B cell (primary cell): Measurements from ENCODE around the gene ABHD10. TPM values are rescaled to one million over a fixed set of nuclear protein-coding genes. Genes with fewer than 3 reads are reported as not detected.

ENCODE experiments used
- ATAC-seq: fragments of 200-7000 bp; cut with Tn5 transposase; one replicate; pipeline ENCODE4 v1.10.0; 2021; ENCODE audit warnings: low read depth, mild to moderate bottlenecking, moderate number of reproducible peaks, moderate library complexity
- CTCF ChIA-PET: fragments of 350-600 bp; sonication (Branson Sonifier 250); formaldehyde crosslinking; loops from one replicate; lab custom pipeline; 2021; ENCODE audit warnings: antibody characterized with exemption, inconsistent platforms; lab: Charles Lee
- POLR2A ChIA-PET: fragments of 350-600 bp; sonication (Branson Sonifier 250); formaldehyde crosslinking; loops from one replicate; lab custom pipeline; 2021; ENCODE audit warnings: antibody characterized with exemption; lab: Charles Lee
- DNase-seq: peaks from one replicate; pipeline ENCODE4 v3.0.0; 2013
- H2AFZ ChIP-seq: 2 replicates; pipeline ENCODE4 v1.6.1; 2012; ENCODE audit warnings: mild to moderate bottlenecking, low read depth, low read length; ENCODE audit not compliant: insufficient read depth, poor library complexity, severe bottlenecking
- H3K27ac ChIP-seq, 2 donors: 1 replicate in 1 of 2; 2 replicates in 1 of 2; pipeline ENCODE4 v1.5.1; 2012 to 2013; ENCODE audit warnings: low read length in 2 of 2, mild to moderate bottlenecking in 2 of 2, moderate library complexity in 1 of 2
- H3K27me3 ChIP-seq, 4 experiments: fragments of 200-600 bp in 1 of 4; sonication (generic) in 1 of 4; replicated peaks in 1 of 4; 1 replicate in 2 of 4; 2 replicates in 2 of 4; pipeline versions ENCODE4 v1.6.1 to v1.7.0; 2013 to 2016; ENCODE audit warnings: low read length in 3 of 4, mild to moderate bottlenecking in 2 of 4, mixed read lengths in 1 of 4, moderate library complexity in 1 of 4; ENCODE audit not compliant: insufficient read depth in 4 of 4, control insufficient read depth in 3 of 4; ENCODE audit errors: control extremely low read depth in 1 of 4
- H3K36me3 ChIP-seq, 2 experiments: replicated peaks in 1 of 2; 1 replicate in 1 of 2; 2 replicates in 1 of 2; pipeline versions ENCODE4 v1.6.1 to v1.7.1; 2013; ENCODE audit warnings: low read length in 1 of 2; ENCODE audit not compliant: insufficient read depth in 2 of 2, control insufficient read depth in 1 of 2; ENCODE audit errors: control extremely low read depth in 1 of 2, extremely low read depth in 1 of 2
- H3K4me1 ChIP-seq, 2 donors: fragments of 200-600 bp in 1 of 2; sonication (generic) in 1 of 2; 1 replicate in 1 of 2; 2 replicates in 1 of 2; pipeline versions ENCODE4 v1.5.1 to v1.6.1; 2013 to 2017; ENCODE audit warnings: low read length in 2 of 2; ENCODE audit not compliant: control insufficient read depth in 2 of 2, insufficient read depth in 2 of 2
- H3K4me2 ChIP-seq: replicated peaks from 2 replicates; pipeline ENCODE3; 2012; ENCODE audit warnings: mild to moderate bottlenecking, low read depth, low read length; ENCODE audit not compliant: poor library complexity, severe bottlenecking
- H3K4me3 ChIP-seq, 5 experiments: fragments of 200-600 bp in 1 of 5; sonication (generic) in 1 of 5; 1 replicate in 3 of 5; 2 replicates in 2 of 5; pipeline versions ENCODE4 v1.5.1 to v1.7.0; 2011 to 2016; ENCODE audit warnings: low read length in 4 of 5, mild to moderate bottlenecking in 4 of 5, low read depth in 2 of 5, control low read depth in 1 of 5, moderate library complexity in 1 of 5; ENCODE audit not compliant: insufficient read depth in 1 of 5; ENCODE audit errors: control extremely low read depth in 1 of 5, extremely low read depth in 1 of 5
- H3K79me2 ChIP-seq: fragments of 200-600 bp; sonication (generic); one replicate; pipeline ENCODE4 v1.6.0; 2016; ENCODE audit warnings: low read length; ENCODE audit not compliant: control insufficient read depth, insufficient read depth
- H3K9ac ChIP-seq: fragments of 200-600 bp; sonication (generic); 2 replicates; pipeline ENCODE4 v1.6.1; 2017; ENCODE audit warnings: mild to moderate bottlenecking, low read length, moderate library complexity
- H3K9me3 ChIP-seq, 3 donors: one replicate each; pipeline versions ENCODE4 v1.6.1 to v1.7.1; 2013; ENCODE audit warnings: low read length in 2 of 3; ENCODE audit not compliant: control insufficient read depth in 2 of 3, insufficient read depth in 1 of 3; ENCODE audit errors: control extremely low read depth in 1 of 3
- H4K20me1 ChIP-seq: 2 replicates; pipeline ENCODE4 v1.6.0; 2012; ENCODE audit warnings: mild to moderate bottlenecking, low read length; ENCODE audit not compliant: insufficient read depth, control insufficient read depth, poor library complexity, severe bottlenecking
- H3K27ac Mint-ChIP-seq: one replicate; pipeline ENCODE4 v1.8.0; 2021; ENCODE audit warnings: mixed read lengths
- H3K27me3 Mint-ChIP-seq: one replicate; pipeline ENCODE4 v1.8.0; 2021; ENCODE audit warnings: mixed read lengths
- H3K4me1 Mint-ChIP-seq: one replicate; pipeline ENCODE4 v1.8.0; 2021; ENCODE audit warnings: mixed read lengths
- H3K4me3 Mint-ChIP-seq: one replicate; pipeline ENCODE4 v1.8.0; 2021; ENCODE audit warnings: mixed read lengths
- H3K9me3 Mint-ChIP-seq: one replicate; pipeline ENCODE4 v1.8.0; 2022; ENCODE audit warnings: mixed read lengths; ENCODE audit not compliant: insufficient read depth
- EZH2 ChIP-seq: IDR thresholded peaks from 2 replicates; pipeline ENCODE4 v1.6.1; 2012; ENCODE audit warnings: borderline replicate concordance, low read depth, mild to moderate bottlenecking, moderate library complexity, low read length; ENCODE audit not compliant: insufficient read depth, poor library complexity, severe bottlenecking
- WGBS: methylation state at CpG from one replicate; pipeline ENCODE4 v1.1.5; 2013; ENCODE audit warnings: missing lambda C conversion rate; ENCODE audit not compliant: insufficient coverage; 5-methylcytosine and 5-hydroxymethylcytosine counted together
- intact Hi-C: fragments of 100-400 bp; cut with micrococcal nuclease; formaldehyde crosslinking; loops from one replicate; pipeline ENCODE4 v1.10.0; 2022
- polyA plus RNA-seq: library from polyadenylated mRNA; depleted of rRNA; stranded (reverse); fragments of >200 nt; gene quantifications from 2 replicates; pipeline ENCODE4 v1.2.3, GENCODE V29; 2012
- total RNA-seq, 2 donors: library from RNA; stranded (reverse); fragments of 120-200 nt in 1 of 2; gene quantifications; 1 replicate in 1 of 2; 2 replicates in 1 of 2; pipeline versions ENCODE4 v1.2.3 to v1.2.4, GENCODE V29; 2013 to 2022
- TF ChIP-seq, protein P1 (sequence below): fragments of 200-600 bp; IDR thresholded peaks from one replicate; pipeline ENCODE4 v1.8.0; 2022; ENCODE audit warnings: antibody characterized with exemption, mild to moderate bottlenecking

ABHD10 gene
- total and polyA plus RNA-seq, 2 donors (not counting 1 experiment from before 2014, with no cell fraction given), result 22.1 to 40.1 TPM

- H3K27me3 ChIP-seq, result peaks cover 0 to 5% (median 0%) of the 10 kb centered on the region in 4 experiments
- H3K79me2 ChIP-seq, result no peaks in the 10 kb centered on the region
- no peak overlapping the region for H2AFZ ChIP-seq
- ATAC-seq (no peak), DNase-seq (no peak)
- H3K9ac ChIP-seq, result no peak overlapping the region
- TF ChIP-seq EZH2, result no peak
- TF ChIP-seq, protein P1, sequence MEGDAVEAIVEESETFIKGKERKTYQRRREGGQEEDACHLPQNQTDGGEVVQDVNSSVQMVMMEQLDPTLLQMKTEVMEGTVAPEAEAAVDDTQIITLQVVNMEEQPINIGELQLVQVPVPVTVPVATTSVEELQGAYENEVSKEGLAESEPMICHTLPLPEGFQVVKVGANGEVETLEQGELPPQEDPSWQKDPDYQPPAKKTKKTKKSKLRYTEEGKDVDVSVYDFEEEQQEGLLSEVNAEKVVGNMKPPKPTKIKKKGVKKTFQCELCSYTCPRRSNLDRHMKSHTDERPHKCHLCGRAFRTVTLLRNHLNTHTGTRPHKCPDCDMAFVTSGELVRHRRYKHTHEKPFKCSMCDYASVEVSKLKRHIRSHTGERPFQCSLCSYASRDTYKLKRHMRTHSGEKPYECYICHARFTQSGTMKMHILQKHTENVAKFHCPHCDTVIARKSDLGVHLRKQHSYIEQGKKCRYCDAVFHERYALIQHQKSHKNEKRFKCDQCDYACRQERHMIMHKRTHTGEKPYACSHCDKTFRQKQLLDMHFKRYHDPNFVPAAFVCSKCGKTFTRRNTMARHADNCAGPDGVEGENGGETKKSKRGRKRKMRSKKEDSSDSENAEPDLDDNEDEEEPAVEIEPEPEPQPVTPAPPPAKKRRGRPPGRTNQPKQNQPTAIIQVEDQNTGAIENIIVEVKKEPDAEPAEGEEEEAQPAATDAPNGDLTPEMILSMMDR, result no peak
- peaks cover 2% of the 10 kb centered on the region for H3K4me1 Mint-ChIP-seq
- no peaks in the 10 kb centered on the region for H3K9me3 Mint-ChIP-seq
- WGBS, result no CpG with 5 or more reads among the region's 2 CpGs
- H3K27ac ChIP-seq, result no peak overlapping the region
- H3K36me3 ChIP-seq, result no peaks in the 10 kb centered on the region
- H3K4me3 Mint-ChIP-seq, result no peak overlapping the region
- H3K4me2 ChIP-seq, result no peak overlapping the region
- H3K27me3 Mint-ChIP-seq, result no peaks in the 10 kb centered on the region
- peaks cover 2% of the 10 kb centered on the region in 2 donors for H3K4me1 ChIP-seq
- H3K27ac Mint-ChIP-seq, result no peak overlapping the region
- ChIA-PET POLR2A (no interaction called here), CTCF (interaction anchor here (1.0 to 1.5 kb wide), 2 partner anchors 9 to 15 kb away, joined by 3 to 6 read pairs; no protein-coding TSS in a partner anchor)
- intact Hi-C loops, result no loop called here
- no peak overlapping the region for H3K4me3 ChIP-seq
- no peaks in the 10 kb centered on the region for H4K20me1 ChIP-seq
- no peaks in the 10 kb centered on the region for H3K9me3 ChIP-seq
Measured at GRCh38 chr3:112004669-112005068, 25.8 kb downstream of the ABHD10 start.

- Mint-ChIP-seq H3K4me3 (no peak overlapping the region), H3K9me3 (no peaks in the 10 kb centered on the region), H3K4me1 (no peaks in the 10 kb centered on the region), H3K27ac (no peak overlapping the region), H3K27me3 (no peaks in the 10 kb centered on the region)
- H3K9ac ChIP-seq, result no peak overlapping the region
- no peak overlapping the region for H3K4me2 ChIP-seq
- ChIA-PET CTCF (interaction anchor here (0.6 to 1.5 kb wide), 2 partner anchors 9 to 338 kb away, joined by 4 to 6 read pairs; no protein-coding TSS in a partner anchor), POLR2A (no interaction called here)
- no peaks in the 10 kb centered on the region for H3K36me3 ChIP-seq
- ATAC-seq, result no peak
- no peak overlapping the region for H3K4me3 ChIP-seq
- no peaks in the 10 kb centered on the region for H3K4me1 ChIP-seq
- no peaks in the 10 kb centered on the region for H3K27me3 ChIP-seq
- no peaks in the 10 kb centered on the region for H3K9me3 ChIP-seq
- no peaks in the 10 kb centered on the region for H4K20me1 ChIP-seq
- 81% methylated on average over 3 of the region's 4 CpGs for WGBS
- intact Hi-C loops, result no loop called here
- no peak for DNase-seq
- no peaks in the 10 kb centered on the region for H3K79me2 ChIP-seq
- H3K27ac ChIP-seq, result no peak overlapping the region
- no peak overlapping the region for H2AFZ ChIP-seq
- TF ChIP-seq EZH2, result no peak
- TF ChIP-seq, protein P1, result no peak
Measured at GRCh38 chr3:112005091-112005672, 26.4 kb downstream of the ABHD10 start.
